Fibroblast of pulmonary artery (primary cell): Measurements from ENCODE around the gene TCL1B.

Source experiments
- DNase-seq: peaks from one replicate; pipeline ENCODE4 v3.0.0-alpha.2; 2010; ENCODE audit warnings: low read depth
- H3K4me3 ChIP-seq: replicated peaks from 2 replicates; pipeline ENCODE4 v1.5.1; 2011; ENCODE audit warnings: low read depth, mild to moderate bottlenecking, control low read depth, low read length, moderate library complexity
- TF ChIP-seq, protein P1 (sequence below): IDR thresholded peaks from 2 replicates; pipeline ENCODE4 v1.5.1; 2011; ENCODE audit warnings: mild to moderate bottlenecking, control low read depth, low read length, inconsistent platforms; ENCODE audit errors: missing control alignments

The TCL1B gene

DNA sequence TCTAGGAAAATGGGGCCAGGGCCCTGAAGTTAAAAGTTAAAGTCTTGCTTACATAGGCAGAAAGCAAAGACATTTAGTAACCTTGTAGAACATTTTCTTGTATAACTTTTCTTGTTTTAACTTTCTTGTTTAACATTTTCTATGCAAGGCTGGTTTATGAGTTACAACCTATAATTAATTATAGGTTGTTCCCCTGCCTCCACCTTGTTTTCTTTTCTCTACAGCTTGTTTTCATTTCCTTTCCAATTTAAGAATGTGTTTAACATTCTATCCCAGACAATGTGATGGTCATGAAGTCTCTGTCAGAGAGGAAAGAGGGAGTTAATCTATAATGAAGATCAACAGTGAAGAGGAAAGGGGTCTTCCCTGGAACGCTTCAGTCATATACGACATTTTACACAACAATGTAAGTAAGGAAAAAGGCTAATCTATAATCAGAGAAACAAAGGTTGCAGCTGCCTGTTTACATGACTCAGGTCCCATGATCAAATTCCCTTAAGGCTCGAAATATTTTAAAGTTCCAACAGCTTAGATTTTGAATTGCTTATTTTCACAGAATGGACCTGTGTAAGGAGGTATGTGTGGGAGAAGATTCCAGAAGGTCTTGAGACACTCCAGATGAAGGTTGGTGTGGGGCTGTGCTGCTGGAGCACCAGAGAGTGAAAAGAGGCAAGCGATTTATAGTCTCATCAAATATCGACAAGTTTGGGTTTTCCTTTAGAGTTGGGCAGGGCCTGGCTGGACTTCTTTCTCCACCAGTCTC, 34.2 kb upstream of the TCL1B start:
- TF ChIP-seq, protein P1, sequence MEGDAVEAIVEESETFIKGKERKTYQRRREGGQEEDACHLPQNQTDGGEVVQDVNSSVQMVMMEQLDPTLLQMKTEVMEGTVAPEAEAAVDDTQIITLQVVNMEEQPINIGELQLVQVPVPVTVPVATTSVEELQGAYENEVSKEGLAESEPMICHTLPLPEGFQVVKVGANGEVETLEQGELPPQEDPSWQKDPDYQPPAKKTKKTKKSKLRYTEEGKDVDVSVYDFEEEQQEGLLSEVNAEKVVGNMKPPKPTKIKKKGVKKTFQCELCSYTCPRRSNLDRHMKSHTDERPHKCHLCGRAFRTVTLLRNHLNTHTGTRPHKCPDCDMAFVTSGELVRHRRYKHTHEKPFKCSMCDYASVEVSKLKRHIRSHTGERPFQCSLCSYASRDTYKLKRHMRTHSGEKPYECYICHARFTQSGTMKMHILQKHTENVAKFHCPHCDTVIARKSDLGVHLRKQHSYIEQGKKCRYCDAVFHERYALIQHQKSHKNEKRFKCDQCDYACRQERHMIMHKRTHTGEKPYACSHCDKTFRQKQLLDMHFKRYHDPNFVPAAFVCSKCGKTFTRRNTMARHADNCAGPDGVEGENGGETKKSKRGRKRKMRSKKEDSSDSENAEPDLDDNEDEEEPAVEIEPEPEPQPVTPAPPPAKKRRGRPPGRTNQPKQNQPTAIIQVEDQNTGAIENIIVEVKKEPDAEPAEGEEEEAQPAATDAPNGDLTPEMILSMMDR, result no peak
- DNase-seq, result no peak
- no peak overlapping the region for H3K4me3 ChIP-seq

DNA sequence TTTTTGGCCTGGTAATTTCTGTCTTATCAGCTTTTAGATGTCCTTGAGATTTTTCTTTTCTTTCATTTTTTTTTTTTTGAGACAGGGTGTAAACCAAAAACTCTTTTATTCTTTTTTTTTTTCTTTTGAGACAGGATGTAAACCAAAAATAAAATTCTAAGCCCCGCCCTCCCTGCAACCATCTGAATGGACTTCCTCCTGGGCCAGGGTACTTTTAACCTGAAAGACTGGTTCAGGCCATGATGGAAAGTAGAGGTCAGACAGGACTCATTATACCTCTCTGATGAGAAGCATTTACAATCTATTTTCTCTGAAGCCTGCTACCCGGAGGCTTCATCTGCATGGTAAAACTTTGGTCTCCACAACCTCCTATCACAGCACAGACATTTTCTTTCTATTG, 33.5 kb upstream of the TCL1B start:
- no peak overlapping the region for H3K4me3 ChIP-seq
- DNase-seq, result no peak
- TF ChIP-seq, protein P1, result no peak

GRCh38 chr14:95655461-95655860, 30.8 kb upstream of the TCL1B start:
- H3K4me3 ChIP-seq, result no peak overlapping the region
- DNase-seq, result no peak
- TF ChIP-seq, protein P1, result no peak

- no peak for DNase-seq
- TF ChIP-seq, protein P1, result no peak
Measured at GRCh38 chr14:95656634-95657033, 29.6 kb upstream of the TCL1B start.

DNA sequence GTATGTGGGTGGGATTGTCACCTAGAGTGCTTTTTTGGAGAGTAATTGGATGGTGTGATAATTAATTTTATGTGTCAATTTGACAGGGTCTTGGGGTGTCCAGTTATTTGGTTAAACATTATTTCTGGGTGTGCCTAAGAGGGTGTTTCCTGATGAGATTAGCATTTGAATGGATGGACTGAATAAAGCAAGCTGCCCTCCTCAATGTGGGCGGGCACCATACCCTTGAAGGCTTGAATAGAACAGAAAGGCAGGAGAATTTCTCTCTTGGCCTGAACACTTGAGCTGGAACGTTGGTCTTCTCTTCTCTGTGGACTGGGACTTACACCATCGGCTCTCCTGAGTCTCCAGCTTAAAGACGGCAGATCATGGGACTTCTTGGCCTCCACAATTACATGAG, 28.8 kb upstream of the TCL1B start:
- no peak for DNase-seq
- TF ChIP-seq, protein P1, result no peak
- H3K4me3 ChIP-seq, result no peak overlapping the region

More at GRCh38 chr14:95656634-95657033, 29.6 kb upstream of the TCL1B start:
- H3K4me3 ChIP-seq, result no peak overlapping the region

DNA sequence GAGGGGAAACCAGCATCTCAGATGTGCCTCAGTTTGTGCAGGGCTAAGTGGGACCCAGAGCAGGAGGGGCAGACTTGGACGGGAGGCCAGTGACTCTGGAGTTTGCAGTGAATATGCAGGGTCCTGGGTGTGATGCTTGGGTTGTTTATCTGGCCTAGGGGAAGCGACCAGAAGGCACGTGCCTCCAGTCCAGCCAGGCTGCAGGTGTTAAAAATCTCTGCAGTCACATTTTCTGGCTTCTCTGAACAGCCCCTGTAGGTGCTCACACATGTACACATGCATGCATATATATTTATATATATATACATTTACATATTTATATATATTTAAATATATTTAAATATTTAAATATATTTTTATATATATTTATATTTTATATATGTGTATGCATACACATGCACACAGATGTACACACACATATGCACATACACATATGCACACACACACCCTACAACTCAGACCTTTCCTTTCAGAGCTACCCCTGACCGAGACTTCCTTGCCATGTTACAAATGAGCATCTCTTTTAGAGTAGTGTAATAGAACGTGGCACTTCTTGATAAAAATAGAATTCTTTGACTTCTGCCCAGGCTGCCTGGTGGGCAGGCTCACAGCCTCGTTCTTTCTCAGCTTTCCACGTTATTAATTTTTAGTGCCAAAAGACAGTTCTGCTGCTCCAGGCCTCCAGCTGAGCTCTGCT, 26.8 kb upstream of the TCL1B start:
- TF ChIP-seq, protein P1, result no peak
- H3K4me3 ChIP-seq, result no peak overlapping the region
- no peak for DNase-seq
